Right atrium auricular region (tissue), 2 donors: ENCODE results near the gene FCHO1. TPM values are rescaled to one million over a fixed set of nuclear protein-coding genes. Genes with fewer than 3 reads are reported as not detected.

Experiments
- DNase-seq: peaks from one replicate; pipeline ENCODE4 v3.0.0-alpha.2; 2019; ENCODE audit warnings: low spot score
- H3K27ac ChIP-seq, 2 donors: fragments of 200-600 bp; sonication (generic); 1 replicate in 1 of 2; 2 replicates in 1 of 2; pipeline ENCODE4 v1.5.1; 2016 to 2019
- H3K27me3 ChIP-seq, 2 donors: fragments of 200-600 bp; sonication (generic); one replicate each; pipeline versions ENCODE4 v1.5.1 to v1.6.0; 2017 to 2019
- H3K36me3 ChIP-seq: fragments of 200-600 bp; sonication (generic); one replicate; pipeline ENCODE4 v1.5.1; 2016
- H3K4me1 ChIP-seq, 2 donors: fragments of 200-600 bp; sonication (generic); one replicate each; pipeline versions ENCODE4 v1.5.1 to v1.6.0; 2017 to 2019
- H3K4me3 ChIP-seq, 2 donors: fragments of 200-600 bp; sonication (generic); 1 replicate in 1 of 2; 2 replicates in 1 of 2; pipeline ENCODE4 v1.5.1; 2017 to 2019; ENCODE audit warnings: mild to moderate bottlenecking in 1 of 2, moderate library complexity in 1 of 2
- H3K9me3 ChIP-seq, 2 donors: fragments of 200-600 bp; sonication (generic); one replicate each; pipeline ENCODE4 v1.5.1; 2019
- total RNA-seq, 2 donors: library from RNA; depleted of rRNA; stranded (reverse); fragments of >200 nt; gene quantifications; one replicate each; pipeline ENCODE4 v1.1.0, GENCODE V29; 2016
- TF ChIP-seq, protein P1 (sequence below), 2 donors: fragments of 200-600 bp; sonication (generic); IDR thresholded peaks; one replicate each; pipeline ENCODE4 v1.5.1; 2019; ENCODE audit warnings: antibody characterized with exemption in 2 of 2

FCHO1 gene
- total RNA-seq, 2 donors from 2014 or later: 0.19 to 1.3 TPM

- Histone ChIP-seq H3K9me3 (no peaks in the 10 kb centered on the region), H3K4me3 (no peak overlapping the region), H3K27me3 (no peaks in the 10 kb centered on the region), H3K36me3 (no peaks in the 10 kb centered on the region), H3K4me1 (peaks cover 0 to 47% of the 10 kb centered on the region in 2 donors), H3K27ac (no peak overlapping the region)
- TF ChIP-seq, protein P1, sequence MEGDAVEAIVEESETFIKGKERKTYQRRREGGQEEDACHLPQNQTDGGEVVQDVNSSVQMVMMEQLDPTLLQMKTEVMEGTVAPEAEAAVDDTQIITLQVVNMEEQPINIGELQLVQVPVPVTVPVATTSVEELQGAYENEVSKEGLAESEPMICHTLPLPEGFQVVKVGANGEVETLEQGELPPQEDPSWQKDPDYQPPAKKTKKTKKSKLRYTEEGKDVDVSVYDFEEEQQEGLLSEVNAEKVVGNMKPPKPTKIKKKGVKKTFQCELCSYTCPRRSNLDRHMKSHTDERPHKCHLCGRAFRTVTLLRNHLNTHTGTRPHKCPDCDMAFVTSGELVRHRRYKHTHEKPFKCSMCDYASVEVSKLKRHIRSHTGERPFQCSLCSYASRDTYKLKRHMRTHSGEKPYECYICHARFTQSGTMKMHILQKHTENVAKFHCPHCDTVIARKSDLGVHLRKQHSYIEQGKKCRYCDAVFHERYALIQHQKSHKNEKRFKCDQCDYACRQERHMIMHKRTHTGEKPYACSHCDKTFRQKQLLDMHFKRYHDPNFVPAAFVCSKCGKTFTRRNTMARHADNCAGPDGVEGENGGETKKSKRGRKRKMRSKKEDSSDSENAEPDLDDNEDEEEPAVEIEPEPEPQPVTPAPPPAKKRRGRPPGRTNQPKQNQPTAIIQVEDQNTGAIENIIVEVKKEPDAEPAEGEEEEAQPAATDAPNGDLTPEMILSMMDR (IDR thresholded peaks at IDR 0.05): no peak
- no peak for DNase-seq
Measured at GRCh38 chr19:17718550-17718946, 32.7 kb upstream of the FCHO1 start.

GRCh38 chr19:17718947-17719711 lies 32.1 kb upstream of the FCHO1 start, which contains the start of gene MAP1S:
TSS of gene MAP1S (plus strand) at chr19:17719480. CDS start at chr19:17719503, 23 bp downstream.
- DNase-seq: no peak
- TF ChIP-seq, protein P1 (IDR thresholded peaks at IDR 0.05): no peak
- no peaks in the 10 kb centered on the region for H3K27me3 ChIP-seq
- H3K4me1 ChIP-seq: peaks cover 0 to 47% of the 10 kb centered on the region in 2 donors
- no peaks in the 10 kb centered on the region for H3K9me3 ChIP-seq
- peak within 1 kb of the TSS; percentile 52 to 69 for H3K27ac ChIP-seq
- peaks cover 4% of the 10 kb centered on the region for H3K36me3 ChIP-seq
- peak within 1 kb of the TSS; percentile 89 to 90 for H3K4me3 ChIP-seq

DNA sequence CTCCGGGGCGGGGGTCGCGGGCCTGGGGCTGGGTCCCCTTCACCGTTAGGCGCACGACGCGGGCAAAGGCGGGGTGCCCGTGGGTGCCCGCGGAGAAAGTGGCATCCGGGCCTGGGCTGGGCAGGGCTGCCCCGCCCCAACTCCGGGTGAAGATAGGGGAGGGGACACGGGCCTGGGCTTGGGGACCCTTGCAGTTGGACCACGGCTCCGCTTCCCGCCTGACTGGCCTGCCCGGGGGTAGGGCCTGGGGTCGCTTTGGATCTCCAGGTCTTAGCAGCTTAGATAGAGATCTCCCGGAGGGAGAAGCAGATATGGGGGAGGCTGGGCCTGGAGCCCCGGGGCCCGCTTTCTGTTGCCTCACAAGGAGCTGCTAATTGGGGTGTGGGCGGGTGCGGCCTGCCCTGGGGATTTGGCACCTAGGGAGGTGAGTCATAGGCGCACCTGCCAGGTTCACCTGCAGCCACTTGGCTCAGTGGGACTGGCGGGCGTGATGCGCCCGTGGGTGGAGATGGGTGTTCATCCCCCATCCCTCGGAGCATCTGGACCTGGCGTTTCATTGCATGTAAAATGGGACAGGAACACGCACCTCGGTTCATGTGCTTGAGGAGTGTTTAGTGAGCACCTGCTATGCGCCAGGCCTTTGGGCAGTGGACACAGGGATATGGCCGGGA lies 31.4 kb upstream of the FCHO1 start:
- no peaks in the 10 kb centered on the region for H3K9me3 ChIP-seq
- peaks cover 0 to 47% of the 10 kb centered on the region in 2 donors for H3K4me1 ChIP-seq
- TF ChIP-seq, protein P1 (IDR thresholded peaks at IDR 0.05): no peak
- H3K4me3 ChIP-seq: peak overlapping the region; percentile 89 to 90
- H3K27me3 ChIP-seq: no peaks in the 10 kb centered on the region
- no peak for DNase-seq
- H3K27ac ChIP-seq: peak overlapping the region; percentile 52 to 69
- H3K36me3 ChIP-seq: peaks cover 11% of the 10 kb centered on the region

DNA sequence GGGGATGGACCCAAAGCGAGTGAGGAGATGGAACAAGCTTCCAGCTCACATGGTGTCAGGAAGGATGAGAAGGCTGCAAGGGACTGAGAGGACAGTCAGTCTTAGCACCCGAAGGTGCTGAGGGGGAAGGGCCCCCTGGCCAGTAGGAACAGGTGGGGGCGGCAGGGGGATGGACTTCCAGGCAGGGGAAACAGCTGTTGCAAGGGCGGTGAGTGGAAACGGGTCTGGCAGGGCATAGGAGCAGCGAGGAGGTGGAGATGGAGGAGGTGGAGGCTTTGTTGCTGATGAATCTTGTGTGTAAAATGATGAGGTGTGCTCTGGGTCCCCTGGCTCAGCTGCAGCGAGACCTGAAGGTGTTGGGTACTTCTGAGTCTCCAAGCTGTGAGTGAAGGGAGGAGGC lies 30.8 kb upstream of the FCHO1 start:
- TF ChIP-seq, protein P1 (IDR thresholded peaks at IDR 0.05): no peak
- H3K4me1 ChIP-seq: peaks cover 0 to 47% of the 10 kb centered on the region in 2 donors
- H3K27me3 ChIP-seq: no peaks in the 10 kb centered on the region
- H3K27ac ChIP-seq: peak overlapping the region in 1 of 2 donors; percentile 69
- peaks cover 17% of the 10 kb centered on the region for H3K36me3 ChIP-seq
- no peaks in the 10 kb centered on the region for H3K9me3 ChIP-seq
- no peak for DNase-seq
- H3K4me3 ChIP-seq: peak overlapping the region; percentile 89 to 90

GRCh38 chr19:17721111-17721628 lies 30.1 kb upstream of the FCHO1 start:
- Histone ChIP-seq H3K27ac (peak overlapping the region; percentile 31 to 69), H3K4me3 (peak overlapping the region in 1 of 2 donors; percentile 90), H3K36me3 (peaks cover 24% of the 10 kb centered on the region), H3K27me3 (no peaks in the 10 kb centered on the region), H3K4me1 (peaks cover 0 to 47% of the 10 kb centered on the region in 2 donors), H3K9me3 (no peaks in the 10 kb centered on the region)
- TF ChIP-seq, protein P1 (IDR thresholded peaks at IDR 0.05): no peak
- DNase-seq: no peak
